ENCODE measurements around the gene TNPO3.
A peak's percentile ranks its signal among the peaks of the same experiment; 100 is the strongest.
"Not testable (repeated sequence)": the region's sequence is repeated elsewhere in the genome, so short reads cannot be mapped to it uniquely, and the experiment has no call there.

TNPO3 gene

GRCh38 chr7:128918016-128918665, 136.8 kb downstream of the TNPO3 start:
- DNase-seq: no peak

GRCh38 chr7:128917122-128917521, 137.8 kb downstream of the TNPO3 start:
- DNase-seq: no peak

- DNase-seq: no peak
These were observed 138.3 kb downstream of the TNPO3 start for GRCh38 chr7:128916643-128916915.

- DNase-seq: no peak
These were observed 138.9 kb downstream of the TNPO3 start for GRCh38 chr7:128915841-128916642.

GRCh38 chr7:128915271-128915819, 139.6 kb downstream of the TNPO3 start:
- no peak for DNase-seq

- no peak for DNase-seq
These were observed 140.3 kb downstream of the TNPO3 start for GRCh38 chr7:128914566-128915151.

GRCh38 chr7:128913870-128914565, 140.9 kb downstream of the TNPO3 start:
- DNase-seq: no peak

- DNase-seq: not testable (repeated sequence)
These were observed 142.0 kb downstream of the TNPO3 start for GRCh38 chr7:128912709-128913495.

GRCh38 chr7:128912281-128912680, 142.6 kb downstream of the TNPO3 start:
- no peak for DNase-seq

- no peak for DNase-seq
These were observed 143.4 kb downstream of the TNPO3 start for GRCh38 chr7:128911423-128912031.

- DNase-seq: no peak
These were observed 144.4 kb downstream of the TNPO3 start, which contains the start of gene KCP for GRCh38 chr7:128910569-128910945. Gene KCP (minus strand): TSS chr7:128910709. CDS start chr7:128910676, 33 bp downstream.

GRCh38 chr7:128909625-128910568, 145.0 kb downstream of the TNPO3 start:
- DNase-seq: peak; percentile 38

- DNase-seq: no peak
These were observed 145.9 kb downstream of the TNPO3 start for GRCh38 chr7:128908750-128909624.

GRCh38 chr7:128906766-128907559, 147.9 kb downstream of the TNPO3 start:
- DNase-seq: no peak

GRCh38 chr7:128906001-128906765, 148.7 kb downstream of the TNPO3 start:
- no peak for DNase-seq

- peak; percentile 36 for DNase-seq
These were observed 150.3 kb downstream of the TNPO3 start for GRCh38 chr7:128904381-128905197.
